Fibroblast of mammary gland (primary cell): ENCODE results near the gene KPNA6.
"Not testable (repeated sequence)": the region's sequence is repeated elsewhere in the genome, so short reads cannot be mapped to it uniquely, and the experiment has no call there.

ENCODE experiments used
- DNase-seq: peaks from one replicate; pipeline ENCODE4 v3.0.0-alpha.2; 2010; ENCODE audit warnings: low read depth
- H3K4me3 ChIP-seq: 2 replicates; pipeline ENCODE4 v1.5.1; 2011; ENCODE audit warnings: low read depth, mild to moderate bottlenecking, low read length, moderate library complexity; ENCODE audit not compliant: control insufficient read depth
- TF ChIP-seq, protein P1 (sequence below): conservative IDR thresholded peaks from 2 replicates; pipeline ENCODE4 v1.5.1; 2011; ENCODE audit warnings: low read depth, low read length, inconsistent platforms; ENCODE audit not compliant: control insufficient read depth, insufficient read depth

Gene KPNA6

DNA sequence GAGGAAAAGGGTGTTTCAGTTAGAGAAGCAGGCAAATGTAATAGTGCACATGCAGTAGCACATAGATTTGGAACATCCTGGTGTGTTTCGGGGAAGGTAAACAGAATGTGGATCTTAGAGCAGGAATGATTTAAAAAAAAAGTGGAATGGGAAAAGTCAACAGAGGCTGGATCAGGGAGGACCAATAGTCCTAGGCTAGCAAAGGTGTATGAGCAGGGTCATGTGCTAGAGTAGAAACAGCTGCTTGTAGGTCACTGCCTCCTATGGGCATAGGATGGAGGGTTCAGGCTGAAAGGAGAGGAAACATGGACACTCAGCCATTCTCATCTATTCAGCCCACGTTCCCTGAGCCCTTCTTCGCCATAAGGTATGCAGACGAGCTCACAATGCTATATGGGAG lies 3.7 kb upstream of the KPNA6 start:
- DNase-seq, result no peak
- TF ChIP-seq, protein P1, sequence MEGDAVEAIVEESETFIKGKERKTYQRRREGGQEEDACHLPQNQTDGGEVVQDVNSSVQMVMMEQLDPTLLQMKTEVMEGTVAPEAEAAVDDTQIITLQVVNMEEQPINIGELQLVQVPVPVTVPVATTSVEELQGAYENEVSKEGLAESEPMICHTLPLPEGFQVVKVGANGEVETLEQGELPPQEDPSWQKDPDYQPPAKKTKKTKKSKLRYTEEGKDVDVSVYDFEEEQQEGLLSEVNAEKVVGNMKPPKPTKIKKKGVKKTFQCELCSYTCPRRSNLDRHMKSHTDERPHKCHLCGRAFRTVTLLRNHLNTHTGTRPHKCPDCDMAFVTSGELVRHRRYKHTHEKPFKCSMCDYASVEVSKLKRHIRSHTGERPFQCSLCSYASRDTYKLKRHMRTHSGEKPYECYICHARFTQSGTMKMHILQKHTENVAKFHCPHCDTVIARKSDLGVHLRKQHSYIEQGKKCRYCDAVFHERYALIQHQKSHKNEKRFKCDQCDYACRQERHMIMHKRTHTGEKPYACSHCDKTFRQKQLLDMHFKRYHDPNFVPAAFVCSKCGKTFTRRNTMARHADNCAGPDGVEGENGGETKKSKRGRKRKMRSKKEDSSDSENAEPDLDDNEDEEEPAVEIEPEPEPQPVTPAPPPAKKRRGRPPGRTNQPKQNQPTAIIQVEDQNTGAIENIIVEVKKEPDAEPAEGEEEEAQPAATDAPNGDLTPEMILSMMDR, result no peak
- no peak overlapping the region for H3K4me3 ChIP-seq

DNA sequence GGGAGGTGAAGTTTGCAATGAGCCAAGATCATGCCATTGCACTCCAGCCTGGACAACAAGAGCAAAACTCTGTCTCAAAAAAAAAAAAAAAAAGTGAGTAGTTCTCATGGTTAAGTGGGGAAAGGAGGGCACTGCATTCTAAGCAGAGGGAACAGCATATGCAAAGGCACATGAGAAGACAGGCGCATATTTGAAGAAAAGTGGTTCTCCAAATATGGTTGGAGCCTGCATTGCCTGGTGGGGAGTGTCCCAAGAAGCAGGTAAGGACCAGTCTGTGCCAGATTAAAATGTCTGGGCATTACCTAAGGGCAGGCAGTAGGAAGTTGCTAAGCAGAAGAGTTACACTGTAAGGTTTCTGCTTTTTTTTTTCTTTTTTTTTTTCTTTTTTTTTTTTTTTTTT lies 2.5 kb upstream of the KPNA6 start:
- no peak for DNase-seq
- H3K4me3 ChIP-seq, result no peak overlapping the region
- TF ChIP-seq, protein P1, result no peak

DNA sequence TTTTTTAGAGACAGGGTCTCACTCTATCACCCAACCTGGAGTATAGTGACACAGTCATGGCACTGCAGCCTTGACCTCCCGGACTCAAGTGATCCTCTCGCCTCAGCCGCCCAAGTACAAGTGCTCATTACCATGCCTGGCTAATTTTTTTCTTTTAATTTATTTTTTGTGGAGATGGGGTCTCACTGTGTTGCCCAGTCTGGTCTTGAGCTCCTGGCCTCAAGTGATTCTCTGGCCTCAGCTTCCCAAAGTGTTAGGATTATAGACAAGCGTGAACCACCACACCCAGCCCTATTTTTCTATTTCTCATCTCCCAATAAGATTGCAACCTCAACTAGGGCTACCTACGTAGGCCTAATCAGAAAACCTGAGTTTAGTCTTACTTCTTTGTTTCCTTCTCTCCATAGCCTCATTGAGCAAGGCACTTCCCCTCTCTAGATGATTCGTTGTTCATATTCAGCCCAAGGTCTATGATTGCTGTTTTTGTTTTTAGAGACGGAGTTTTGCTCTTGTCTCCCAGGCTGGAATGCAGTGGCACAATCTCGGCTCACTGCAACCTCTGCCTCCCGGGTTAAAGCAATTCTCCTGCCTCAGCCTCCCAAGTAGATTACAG lies 1.1 kb upstream of the KPNA6 start:
- TF ChIP-seq, protein P1, result no peak
- no peak for DNase-seq
- no peak overlapping the region for H3K4me3 ChIP-seq

DNA sequence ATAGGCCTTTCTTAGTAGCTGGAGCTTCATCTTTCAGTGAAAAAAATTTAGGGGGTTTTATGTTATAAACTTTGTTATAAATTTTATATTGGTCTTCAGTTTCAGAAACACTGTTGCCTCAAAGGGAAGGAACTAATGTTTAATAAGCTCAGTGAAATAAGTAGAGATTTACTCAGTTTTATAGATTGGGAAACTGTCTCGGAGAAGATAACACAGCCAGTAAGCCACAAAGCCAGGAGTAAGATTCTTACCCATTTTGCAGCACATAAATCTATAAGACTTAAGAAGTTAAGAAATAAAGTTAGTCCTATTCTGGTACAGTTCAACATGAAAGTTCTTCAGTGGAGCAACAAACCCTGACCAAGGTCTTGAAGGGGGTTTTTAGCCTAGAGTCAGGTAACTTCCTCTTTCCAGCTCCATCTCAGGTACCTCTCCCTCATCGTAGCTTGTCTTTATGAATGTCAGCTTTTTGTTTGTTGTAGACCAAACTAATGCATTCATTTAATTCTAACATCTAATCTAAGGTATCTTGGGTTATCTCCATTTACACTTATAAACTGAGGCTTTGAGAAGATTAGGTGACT lies 3.3 kb downstream of the KPNA6 start:
- H3K4me3 ChIP-seq, result no peak overlapping the region
- TF ChIP-seq, protein P1, result no peak
- no peak for DNase-seq

DNA sequence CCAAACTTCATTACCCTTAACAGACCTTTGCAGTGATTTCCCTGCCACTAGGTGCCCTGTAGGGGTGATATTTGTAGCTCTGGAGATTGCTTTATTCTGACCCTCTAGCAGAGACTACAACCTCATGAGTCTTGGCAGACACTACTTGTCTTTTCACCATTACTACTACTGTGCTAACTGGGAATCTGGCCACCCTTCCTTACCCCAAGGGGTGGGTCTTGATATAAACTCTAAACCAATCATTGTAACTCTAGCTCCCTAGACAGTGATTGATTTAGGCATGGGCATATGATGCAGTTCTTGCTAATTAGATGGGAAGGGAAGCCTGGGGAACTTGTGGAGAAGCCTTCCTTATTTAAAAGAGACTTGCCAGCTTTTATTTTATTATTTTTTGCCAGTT lies 3.9 kb downstream of the KPNA6 start:
- TF ChIP-seq, protein P1, result no peak
- no peak overlapping the region for H3K4me3 ChIP-seq
- DNase-seq, result peak; percentile 58

DNA sequence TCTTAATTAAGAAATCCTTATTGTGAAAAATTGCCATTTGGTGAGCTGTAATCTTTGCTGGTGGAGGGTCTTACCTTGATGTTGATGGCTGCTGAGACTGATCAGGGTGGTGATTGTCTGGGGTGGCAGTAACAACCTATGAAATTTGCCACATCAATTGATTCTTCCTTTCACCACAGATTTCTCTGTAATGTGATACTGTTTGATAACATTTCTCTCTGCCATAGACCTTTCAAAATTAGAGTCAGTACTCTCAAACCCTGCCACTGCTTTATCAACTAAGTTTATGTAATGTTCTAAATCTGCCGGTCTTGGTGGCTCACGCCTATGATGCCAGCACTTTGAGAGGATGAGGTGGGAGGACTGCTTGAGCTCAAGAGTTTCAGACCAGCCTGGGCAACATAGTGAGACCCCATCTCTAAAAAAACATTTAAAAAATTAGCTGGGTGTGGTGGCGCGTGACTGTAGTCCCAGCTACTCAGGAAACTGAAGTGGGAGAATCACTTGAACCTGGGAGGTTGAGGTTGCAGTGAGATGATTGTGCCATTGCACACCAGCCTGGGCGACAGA lies 5.0 kb downstream of the KPNA6 start:
- TF ChIP-seq, protein P1, result no peak
- no peak for DNase-seq
- no peak overlapping the region for H3K4me3 ChIP-seq

DNA sequence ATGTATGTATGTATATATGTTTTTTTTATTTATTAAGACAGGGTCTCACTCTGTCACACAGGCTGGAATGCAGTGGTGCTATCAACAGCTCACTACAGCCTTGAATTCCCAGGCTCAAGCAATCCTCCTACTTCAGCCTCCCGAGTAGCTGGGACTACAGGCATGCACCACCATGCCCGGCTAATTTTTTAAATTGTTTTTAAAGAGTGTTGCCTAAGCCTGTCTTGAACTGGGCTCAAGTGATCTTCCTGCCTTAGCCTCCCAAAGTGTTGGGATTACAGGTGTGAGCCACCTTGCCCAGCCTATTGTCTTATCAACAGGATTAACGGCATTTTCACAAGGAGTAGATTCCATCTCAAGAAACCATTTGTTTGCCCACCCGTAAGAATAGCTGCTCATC lies 5.6 kb downstream of the KPNA6 start:
- H3K4me3 ChIP-seq, DNase-seq: not testable (repeated sequence)
